HepG2 (cell line): ENCODE data around the gene MSMO1. TPM values are rescaled to one million over a fixed set of nuclear protein-coding genes. Genes with fewer than 3 reads are reported as not detected.

Source experiments
- ATAC-seq: fragments of 200-7000 bp; cut with Tn5 transposase; 3 replicates; pipeline ENCODE4 v1.9.1; 2020; ENCODE audit warnings: mild to moderate bottlenecking, moderate library complexity
- BruUV-seq: library from RNA; stranded (reverse); fragments of 400-500 nt; replicated peaks from 2 replicates; lab custom pipeline; 2021; lab: Mats Ljungman, UMichigan
- CTCF ChIA-PET: fragments of 300-600 bp; formaldehyde crosslinking; extraction: SDS; loops from one replicate; lab custom pipeline; 2021; ENCODE audit warnings: low total read pairs, inconsistent platforms, low intra/inter-chr PET ratio; lab: Yijun Ruan, JAX
- POLR2A ChIA-PET: fragments of 350-600 bp; sonication (Branson Sonifier 250); formaldehyde crosslinking; loops from one replicate; lab custom pipeline; 2020; ENCODE audit warnings: antibody characterized with exemption, inconsistent platforms; lab: Yijun Ruan, JAX
- DNase-seq: peaks from one replicate; pipeline ENCODE4 v3.0.0-alpha.2; 2015; ENCODE audit warnings: low spot score
- FAIRE-seq: peaks from 3 replicates; lab custom pipeline; 2011; peaks lifted over from hg19 to GRCh38; lab: Jason Lieb, UNC
- H2AFZ ChIP-seq: one replicate; pipeline ENCODE4 v1.6.1; 2011; ENCODE audit warnings: low read length, inconsistent platforms
- H3K27ac ChIP-seq: fragments of 300-600 bp; 3 replicates; pipeline ENCODE4 v1.8.0; 2011; ENCODE audit warnings: mixed run types, mild to moderate bottlenecking, mixed read lengths, low read length, inconsistent platforms; ENCODE audit not compliant: insufficient read depth; ENCODE audit errors: extremely low read length
- H3K27me3 ChIP-seq, 2 experiments: fragments of 200-600 bp in 1 of 2; 2 replicates in 1 of 2; 3 replicates in 1 of 2; pipeline versions ENCODE4 v1.6.0 to v1.8.0; 2011; ENCODE audit warnings: low read length in 2 of 2, mild to moderate bottlenecking in 2 of 2, moderate library complexity in 2 of 2, inconsistent platforms in 1 of 2; ENCODE audit not compliant: insufficient read depth in 2 of 2, control insufficient read depth in 1 of 2
- H3K36me3 ChIP-seq, 2 experiments: fragments of 200-600 bp in 1 of 2; replicated peaks in 1 of 2; 2 replicates in 1 of 2; 3 replicates in 1 of 2; pipeline versions ENCODE4 v1.5.1 to v1.8.0; 2011; ENCODE audit warnings: low read length in 2 of 2, inconsistent platforms in 1 of 2; ENCODE audit not compliant: insufficient read depth in 2 of 2, control insufficient read depth in 1 of 2
- H3K4me1 ChIP-seq: 2 replicates; pipeline ENCODE4 v1.5.1; 2012; ENCODE audit warnings: low read length, inconsistent platforms; ENCODE audit not compliant: insufficient read depth
- H3K4me2 ChIP-seq: 2 replicates; pipeline ENCODE4 v1.6.0; 2011; ENCODE audit warnings: low read depth, low read length, inconsistent platforms
- H3K4me3 ChIP-seq, 3 experiments: fragments of 200-600 bp in 1 of 3; sonication (generic), shearing (Covaris generic) in 1 of 3; replicated peaks in 1 of 3; 2 replicates each; pipeline ENCODE4 v1.5.1; 2011 to 2016; ENCODE audit warnings: low read length in 3 of 3, inconsistent platforms in 2 of 3, low read depth in 2 of 3, mild to moderate bottlenecking in 2 of 3, control low read depth in 1 of 3, mixed read lengths in 1 of 3; ENCODE audit not compliant: insufficient read depth in 1 of 3
- H3K79me2 ChIP-seq: one replicate; pipeline ENCODE4 v1.6.1; 2011; ENCODE audit warnings: low read length, inconsistent platforms; ENCODE audit not compliant: insufficient read depth
- H3K9ac ChIP-seq: 2 replicates; pipeline ENCODE4 v1.6.0; 2011; ENCODE audit warnings: mild to moderate bottlenecking, low read depth, low read length, inconsistent platforms; ENCODE audit not compliant: insufficient read depth
- H3K9me3 ChIP-seq: 2 replicates; pipeline ENCODE4 v1.5.1; 2012; ENCODE audit warnings: mild to moderate bottlenecking, low read length
- H4K20me1 ChIP-seq: 2 replicates; pipeline ENCODE4 v1.6.0; 2011; ENCODE audit warnings: inconsistent platforms, mild to moderate bottlenecking, low read length, moderate library complexity; ENCODE audit not compliant: insufficient read depth
- ATF7-NPFF ChIP-seq: sonication (generic); formaldehyde crosslinking; IDR thresholded peaks from 2 replicates; pipeline ENCODE4 v1.8.1; 2023; ENCODE audit warnings: mild to moderate bottlenecking, low read depth, missing genetic modification reagents, moderate library complexity
- KMT2A ChIP-seq: sonication (generic); formaldehyde crosslinking; IDR thresholded peaks from 2 replicates; pipeline ENCODE4 v1.4.0; 2020; ENCODE audit warnings: missing genetic modification reagents
- NR2F2 ChIP-seq: IDR thresholded peaks from 2 replicates; pipeline ENCODE4 v1.6.1; 2012; ENCODE audit warnings: low read depth, inconsistent platforms, borderline replicate concordance
- NR3C1 ChIP-seq: sonication (generic); formaldehyde crosslinking; IDR thresholded peaks from 2 replicates; pipeline ENCODE4 v1.4.0; 2020; ENCODE audit warnings: missing genetic modification reagents
- SALL2 ChIP-seq: sonication (generic); formaldehyde crosslinking; IDR thresholded peaks from 2 replicates; pipeline ENCODE4 v1.8.1; 2023; ENCODE audit warnings: mild to moderate bottlenecking, missing genetic modification reagents, inconsistent platforms
- TCF7 ChIP-seq: sonication (generic); IDR thresholded peaks from 2 replicates; pipeline ENCODE4 v1.6.1; 2016; ENCODE audit warnings: antibody characterized with exemption, low read depth
- ZNF891 ChIP-seq: sonication (generic); formaldehyde crosslinking; IDR thresholded peaks from 2 replicates; pipeline ENCODE4 v1.5.0; 2020; ENCODE audit warnings: mild to moderate bottlenecking, missing genetic modification reagents
- WGBS: methylation state at CpG from one replicate; pipeline ENCODE4 v1.1.6; 2017; ENCODE audit warnings: low lambda C conversion rate; 5-methylcytosine and 5-hydroxymethylcytosine counted together
- in situ Hi-C: cut with HindIII; loops from 2 replicates; pipeline ENCODE4 v1.10.0; 2017; ENCODE audit warnings: low pct_unique_long_range_greater_than_20kb; ENCODE audit not compliant: extremely low pct_ligation_motif_present
- intact Hi-C: fragments of 100-400 bp; cut with micrococcal nuclease; formaldehyde crosslinking; loops from one replicate; pipeline ENCODE4 v1.10.0; 2022; ENCODE audit not compliant: unreplicated experiment
- polyA plus RNA-seq, 8 experiments: library from polyadenylated mRNA; depleted of rRNA in 3 of 8; stranded (reverse) in 7 of 8; unstranded in 1 of 8; fragments of >200 nt; fragmentation: Illumina TruSeq in 4 of 8; extraction: Trizol in 4 of 8; gene quantifications; 2 replicates each; pipeline versions ENCODE4 v1.2.1 to v1.2.3, GENCODE V29; 2011 to 2016; ENCODE audit warnings: low read depth in 4 of 8, missing spikeins in 1 of 8, mixed read lengths in 1 of 8; ENCODE audit not compliant: insufficient read depth in 1 of 8
- total RNA-seq, 5 experiments: library from RNA; depleted of rRNA; stranded (reverse); fragments of >200 nt; fragmentation: Illumina TruSeq; extraction: Trizol; gene quantifications; 2 replicates each; pipeline ENCODE4 v1.2.3, GENCODE V29; 2016; ENCODE audit warnings: low read depth in 1 of 5
- TF ChIP-seq, protein P1 (sequence below): IDR thresholded peaks from 2 replicates; pipeline ENCODE4 v1.6.1; 2012; ENCODE audit warnings: inconsistent platforms
- TF ChIP-seq, protein P2 (sequence below): sonication (generic); formaldehyde crosslinking; IDR thresholded peaks from 2 replicates; pipeline ENCODE4 v1.4.0; 2020; ENCODE audit warnings: missing genetic modification reagents

Gene MSMO1
- total and polyA plus RNA-seq, 2 of the 13 experiments (the other 11 are each of a cell fraction or from before 2014, with no cell fraction given), result 98.1 to 216 TPM

DNA sequence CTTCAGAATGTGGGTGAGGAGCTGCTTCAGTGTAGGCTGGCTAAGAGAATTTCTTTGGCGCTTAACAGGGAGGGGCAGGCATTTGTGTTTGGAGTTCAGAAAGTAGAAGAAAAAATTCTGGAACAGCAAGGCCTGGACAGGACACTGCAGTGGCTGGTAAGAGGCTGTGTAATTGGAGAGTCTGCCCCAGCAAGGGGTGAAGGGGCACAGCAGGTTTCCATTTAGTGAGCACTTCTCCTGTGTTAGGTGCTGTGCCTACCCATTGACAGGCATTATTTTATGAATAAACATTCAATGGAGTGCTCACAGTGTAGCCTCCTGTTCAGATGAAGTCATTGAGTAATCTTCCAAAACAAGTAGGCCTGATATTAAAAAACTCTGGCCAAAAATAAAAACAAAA is 40.6 kb downstream of the MSMO1 start:
- Histone ChIP-seq H3K9ac (no peak overlapping the region), H3K79me2 (no peaks in the 10 kb centered on the region), H3K4me1 (peaks cover 85% of the 10 kb centered on the region), H3K36me3 (no peaks in the 10 kb centered on the region), H3K27ac (peak overlapping the region; percentile 67), H3K4me3 (no peak overlapping the region), H2AFZ (no peak overlapping the region), H3K4me2 (no peak overlapping the region; the same call in 1 of the 2 replicates), H3K9me3 (no peaks in the 10 kb centered on the region), H3K27me3 (no peaks in the 10 kb centered on the region), H4K20me1 (no peaks in the 10 kb centered on the region)
- FAIRE-seq (no peak), ATAC-seq (no peak), DNase-seq (no peak)
- POLR2A ChIA-PET, result interaction anchor here (1.2 to 6.9 kb wide), 2 partner anchors 11 to 41 kb away, joined by 3 to 43 read pairs; partner anchors contain the start of genes CPE and MSMO1
- CTCF ChIA-PET, result no interaction called here
- TF ChIP-seq, protein P1, sequence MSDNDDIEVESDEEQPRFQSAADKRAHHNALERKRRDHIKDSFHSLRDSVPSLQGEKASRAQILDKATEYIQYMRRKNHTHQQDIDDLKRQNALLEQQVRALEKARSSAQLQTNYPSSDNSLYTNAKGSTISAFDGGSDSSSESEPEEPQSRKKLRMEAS, result no peak
- no peak for TF ChIP-seq ZNF891 (CRISPR knock-in tag)
- TF ChIP-seq KMT2A (CRISPR knock-in tag), result no peak
- no peak for TF ChIP-seq NR3C1 (CRISPR knock-in tag)
- no peak for TF ChIP-seq TCF7
- no peak for TF ChIP-seq SALL2 (CRISPR knock-in tag)
- TF ChIP-seq ATF7-NPFF (CRISPR knock-in tag), result no peak
- no peak for TF ChIP-seq NR2F2
- TF ChIP-seq, protein P2, sequence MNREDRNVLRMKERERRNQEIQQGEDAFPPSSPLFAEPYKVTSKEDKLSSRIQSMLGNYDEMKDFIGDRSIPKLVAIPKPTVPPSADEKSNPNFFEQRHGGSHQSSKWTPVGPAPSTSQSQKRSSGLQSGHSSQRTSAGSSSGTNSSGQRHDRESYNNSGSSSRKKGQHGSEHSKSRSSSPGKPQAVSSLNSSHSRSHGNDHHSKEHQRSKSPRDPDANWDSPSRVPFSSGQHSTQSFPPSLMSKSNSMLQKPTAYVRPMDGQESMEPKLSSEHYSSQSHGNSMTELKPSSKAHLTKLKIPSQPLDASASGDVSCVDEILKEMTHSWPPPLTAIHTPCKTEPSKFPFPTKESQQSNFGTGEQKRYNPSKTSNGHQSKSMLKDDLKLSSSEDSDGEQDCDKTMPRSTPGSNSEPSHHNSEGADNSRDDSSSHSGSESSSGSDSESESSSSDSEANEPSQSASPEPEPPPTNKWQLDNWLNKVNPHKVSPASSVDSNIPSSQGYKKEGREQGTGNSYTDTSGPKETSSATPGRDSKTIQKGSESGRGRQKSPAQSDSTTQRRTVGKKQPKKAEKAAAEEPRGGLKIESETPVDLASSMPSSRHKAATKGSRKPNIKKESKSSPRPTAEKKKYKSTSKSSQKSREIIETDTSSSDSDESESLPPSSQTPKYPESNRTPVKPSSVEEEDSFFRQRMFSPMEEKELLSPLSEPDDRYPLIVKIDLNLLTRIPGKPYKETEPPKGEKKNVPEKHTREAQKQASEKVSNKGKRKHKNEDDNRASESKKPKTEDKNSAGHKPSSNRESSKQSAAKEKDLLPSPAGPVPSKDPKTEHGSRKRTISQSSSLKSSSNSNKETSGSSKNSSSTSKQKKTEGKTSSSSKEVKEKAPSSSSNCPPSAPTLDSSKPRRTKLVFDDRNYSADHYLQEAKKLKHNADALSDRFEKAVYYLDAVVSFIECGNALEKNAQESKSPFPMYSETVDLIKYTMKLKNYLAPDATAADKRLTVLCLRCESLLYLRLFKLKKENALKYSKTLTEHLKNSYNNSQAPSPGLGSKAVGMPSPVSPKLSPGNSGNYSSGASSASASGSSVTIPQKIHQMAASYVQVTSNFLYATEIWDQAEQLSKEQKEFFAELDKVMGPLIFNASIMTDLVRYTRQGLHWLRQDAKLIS (CRISPR knock-in tag), result no peak
- in situ Hi-C loops (no loop called here), intact Hi-C loops (no loop called here)
- 96% methylated on average over 1 of the region's 1 CpG for WGBS
- no TSS peak for BruUV-seq
